Mucosa of descending colon (tissue), 3 donors: ENCODE data around the gene RIPOR3. TPM values are rescaled to one million over a fixed set of nuclear protein-coding genes. Genes with fewer than 3 reads are reported as not detected.

Source experiments
- ATAC-seq: fragments of 200-7000 bp; cut with Tn5 transposase; one replicate; pipeline ENCODE4 v1.9.1; 2020; ENCODE audit warnings: mild to moderate bottlenecking, moderate library complexity
- DNase-seq, 3 donors: peaks; one replicate each; pipeline ENCODE4 v3.0.0-alpha.2; 2020
- H3K36me3 ChIP-seq: fragments of 200-600 bp; one replicate; pipeline ENCODE4 v1.8.0; 2021; ENCODE audit warnings: low read depth, mild to moderate bottlenecking
- H3K4me1 ChIP-seq: fragments of 200-600 bp; one replicate; pipeline ENCODE4 v1.8.0; 2021; ENCODE audit warnings: low read depth, mild to moderate bottlenecking
- H3K4me3 ChIP-seq: fragments of 200-600 bp; one replicate; pipeline ENCODE4 v1.8.0; 2021; ENCODE audit warnings: mild to moderate bottlenecking
- H3K9me3 ChIP-seq: fragments of 200-600 bp; one replicate; pipeline ENCODE4 v1.8.0; 2021; ENCODE audit warnings: mild to moderate bottlenecking
- intact Hi-C, 2 donors: fragments of 100-400 bp; cut with DNase I in 1 of 2; cut with micrococcal nuclease in 1 of 2; formaldehyde crosslinking; loops; one replicate each; pipeline versions ENCODE4 v1.11.0 to v1.11.1; 2022; cut with DNase I, micrococcal nuclease
- total RNA-seq, 3 donors: library from RNA; stranded (reverse); fragmentation: NEBNext Ultra II Directional in 2 of 3; extraction: Animal tissue kit (Norgen Biotek cat#: 25700) in 2 of 3; gene quantifications; one replicate each; pipeline versions ENCODE4 v1.2.1 to v1.2.4, GENCODE V29; 2021 to 2023
- TF ChIP-seq, protein P1 (sequence below): fragments of 200-600 bp; IDR thresholded peaks from one replicate; pipeline ENCODE4 v1.8.0; 2022; ENCODE audit warnings: antibody characterized with exemption, mild to moderate bottlenecking
- donor health status: DM: no; HTN: no; CAD: no; lungs with moderate emphysema.
- donor health status: DM: no; HTN: no; CAD: no.
- donor health status: DM: no; HTN: yes; CAD: no.

RIPOR3 gene
- total RNA-seq, 3 donors from 2014 or later, result 2.2 to 13.4 (median 5.8) TPM

DNA sequence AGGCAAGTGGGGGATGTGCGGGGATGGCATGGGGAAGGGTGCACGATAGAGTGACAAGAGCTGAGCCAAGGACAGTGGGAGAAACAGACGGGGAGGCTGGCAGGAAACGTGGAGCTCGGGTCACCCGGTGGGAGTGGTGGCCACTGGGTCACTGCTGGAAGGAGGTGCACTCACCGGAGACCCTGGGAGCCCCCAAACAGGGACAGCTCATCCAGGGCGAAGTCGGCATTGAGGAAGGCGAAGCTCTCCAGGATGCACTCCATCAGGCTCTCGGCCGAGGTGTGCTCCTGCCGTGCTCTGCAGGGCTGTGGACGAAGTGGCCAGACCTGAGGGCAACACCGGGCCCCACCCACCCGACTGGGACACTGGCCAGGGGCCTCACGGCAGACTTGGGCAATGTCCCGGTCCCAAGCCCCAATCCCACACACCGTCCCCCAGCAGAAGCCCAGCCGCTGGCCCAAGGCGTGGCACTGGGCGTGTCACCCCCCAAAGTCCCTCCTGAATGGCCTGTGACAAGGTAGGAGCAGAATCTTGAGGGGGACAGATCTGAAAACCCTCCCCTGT, 93.9 kb downstream of the RIPOR3 start:
- Histone ChIP-seq H3K36me3 (no peaks in the 10 kb centered on the region), H3K4me3 (no peak overlapping the region), H3K4me1 (no peaks in the 10 kb centered on the region), H3K9me3 (no peaks in the 10 kb centered on the region)
- DNase-seq, result no peak
- TF ChIP-seq, protein P1, sequence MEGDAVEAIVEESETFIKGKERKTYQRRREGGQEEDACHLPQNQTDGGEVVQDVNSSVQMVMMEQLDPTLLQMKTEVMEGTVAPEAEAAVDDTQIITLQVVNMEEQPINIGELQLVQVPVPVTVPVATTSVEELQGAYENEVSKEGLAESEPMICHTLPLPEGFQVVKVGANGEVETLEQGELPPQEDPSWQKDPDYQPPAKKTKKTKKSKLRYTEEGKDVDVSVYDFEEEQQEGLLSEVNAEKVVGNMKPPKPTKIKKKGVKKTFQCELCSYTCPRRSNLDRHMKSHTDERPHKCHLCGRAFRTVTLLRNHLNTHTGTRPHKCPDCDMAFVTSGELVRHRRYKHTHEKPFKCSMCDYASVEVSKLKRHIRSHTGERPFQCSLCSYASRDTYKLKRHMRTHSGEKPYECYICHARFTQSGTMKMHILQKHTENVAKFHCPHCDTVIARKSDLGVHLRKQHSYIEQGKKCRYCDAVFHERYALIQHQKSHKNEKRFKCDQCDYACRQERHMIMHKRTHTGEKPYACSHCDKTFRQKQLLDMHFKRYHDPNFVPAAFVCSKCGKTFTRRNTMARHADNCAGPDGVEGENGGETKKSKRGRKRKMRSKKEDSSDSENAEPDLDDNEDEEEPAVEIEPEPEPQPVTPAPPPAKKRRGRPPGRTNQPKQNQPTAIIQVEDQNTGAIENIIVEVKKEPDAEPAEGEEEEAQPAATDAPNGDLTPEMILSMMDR, result no peak
- ATAC-seq, result no peak
- intact Hi-C loops, result no loop called here

DNA sequence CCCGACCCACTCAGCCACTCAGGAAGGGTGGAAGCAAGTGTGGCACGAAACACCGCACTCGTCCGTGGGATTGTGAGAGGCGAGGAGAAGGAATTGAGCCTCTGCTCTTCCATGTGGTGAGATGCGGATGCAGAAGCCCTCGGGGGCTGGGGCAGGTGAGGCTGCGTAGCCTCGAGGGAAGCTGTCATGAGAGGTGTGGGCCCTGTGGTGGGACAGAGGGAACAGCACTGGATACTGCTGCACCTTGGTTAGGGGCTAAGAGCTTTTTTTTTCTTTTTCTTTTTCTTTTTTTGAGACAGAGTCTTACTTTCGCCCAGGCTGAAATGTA, 94.7 kb downstream of the RIPOR3 start:
- intact Hi-C loops, result no loop called here
- no peaks in the 10 kb centered on the region for H3K4me1 ChIP-seq
- no peak for ATAC-seq
- no peaks in the 10 kb centered on the region for H3K9me3 ChIP-seq
- TF ChIP-seq, protein P1, result no peak
- no peaks in the 10 kb centered on the region for H3K36me3 ChIP-seq
- no peak for DNase-seq
- H3K4me3 ChIP-seq, result no peak overlapping the region

DNA sequence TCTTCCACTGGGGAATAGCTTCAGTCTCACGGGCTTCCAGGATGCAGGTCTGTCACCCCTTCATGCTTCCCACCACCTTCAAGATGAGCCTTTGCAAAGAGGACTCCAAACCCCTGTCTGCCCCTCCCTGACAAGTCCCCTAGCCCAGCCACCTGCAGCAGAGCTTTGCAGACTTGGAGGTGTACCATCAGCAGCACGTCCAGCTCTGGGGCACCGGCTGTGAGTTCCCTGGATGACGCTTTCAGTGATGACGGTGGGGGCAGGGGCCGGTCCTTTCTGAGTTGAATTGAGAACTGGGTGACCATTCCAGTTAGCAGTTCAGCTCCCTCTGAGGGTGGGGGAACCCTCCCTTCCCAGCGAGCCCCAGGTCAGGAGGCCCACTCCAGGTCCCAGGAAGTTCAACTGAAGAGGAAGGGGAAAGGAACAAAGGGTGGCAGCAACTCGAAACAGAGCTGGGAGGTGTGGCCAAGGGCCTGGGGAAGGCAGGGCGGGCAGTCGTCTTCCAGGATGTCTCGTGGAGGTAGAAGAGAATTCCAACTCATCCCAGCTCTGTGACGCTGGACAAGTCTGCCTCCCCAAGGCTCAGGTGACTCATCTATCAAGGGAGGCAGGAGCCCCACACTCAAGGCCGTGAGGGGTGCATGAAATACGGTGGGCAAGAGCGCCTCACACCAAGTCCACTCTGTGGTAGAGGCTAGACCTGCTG, 95.2 kb downstream of the RIPOR3 start:
- DNase-seq (peak in 1 of 3 donors; percentile 31), ATAC-seq (peak; percentile 15)
- TF ChIP-seq, protein P1, result no peak
- H3K4me3 ChIP-seq, result no peak overlapping the region
- intact Hi-C loops, result no loop called here
- H3K4me1 ChIP-seq, result no peaks in the 10 kb centered on the region
- no peaks in the 10 kb centered on the region for H3K36me3 ChIP-seq
- H3K9me3 ChIP-seq, result no peaks in the 10 kb centered on the region

DNA sequence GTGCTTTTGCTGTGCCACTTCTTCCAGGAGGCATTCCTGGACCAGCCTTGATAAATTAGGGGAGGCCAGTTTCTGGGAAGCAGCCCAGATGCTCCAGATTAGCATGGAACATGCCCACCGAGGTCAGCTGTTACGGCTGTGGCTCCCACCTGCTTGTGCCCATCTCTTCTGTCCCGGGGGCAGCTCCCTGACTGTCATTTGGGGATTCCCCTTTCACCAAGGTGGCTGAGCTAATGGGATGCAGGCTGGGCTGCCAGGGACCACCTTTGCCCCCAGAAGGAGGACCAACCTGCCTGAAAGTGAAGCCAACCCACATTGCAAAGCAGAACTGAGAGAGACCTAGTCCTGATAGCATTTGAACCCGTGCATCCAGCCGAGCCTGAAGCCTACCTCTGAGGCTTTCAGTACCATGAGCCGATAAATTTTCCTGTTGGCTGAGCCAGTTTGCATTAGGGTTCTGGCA, 95.9 kb downstream of the RIPOR3 start:
- Histone ChIP-seq H3K4me1 (no peaks in the 10 kb centered on the region), H3K36me3 (no peaks in the 10 kb centered on the region), H3K9me3 (no peaks in the 10 kb centered on the region), H3K4me3 (no peak overlapping the region)
- intact Hi-C loops, result no loop called here
- DNase-seq, result peak in 1 of 3 donors; percentile 26
- ATAC-seq, result no peak
- TF ChIP-seq, protein P1, result no peak

DNA sequence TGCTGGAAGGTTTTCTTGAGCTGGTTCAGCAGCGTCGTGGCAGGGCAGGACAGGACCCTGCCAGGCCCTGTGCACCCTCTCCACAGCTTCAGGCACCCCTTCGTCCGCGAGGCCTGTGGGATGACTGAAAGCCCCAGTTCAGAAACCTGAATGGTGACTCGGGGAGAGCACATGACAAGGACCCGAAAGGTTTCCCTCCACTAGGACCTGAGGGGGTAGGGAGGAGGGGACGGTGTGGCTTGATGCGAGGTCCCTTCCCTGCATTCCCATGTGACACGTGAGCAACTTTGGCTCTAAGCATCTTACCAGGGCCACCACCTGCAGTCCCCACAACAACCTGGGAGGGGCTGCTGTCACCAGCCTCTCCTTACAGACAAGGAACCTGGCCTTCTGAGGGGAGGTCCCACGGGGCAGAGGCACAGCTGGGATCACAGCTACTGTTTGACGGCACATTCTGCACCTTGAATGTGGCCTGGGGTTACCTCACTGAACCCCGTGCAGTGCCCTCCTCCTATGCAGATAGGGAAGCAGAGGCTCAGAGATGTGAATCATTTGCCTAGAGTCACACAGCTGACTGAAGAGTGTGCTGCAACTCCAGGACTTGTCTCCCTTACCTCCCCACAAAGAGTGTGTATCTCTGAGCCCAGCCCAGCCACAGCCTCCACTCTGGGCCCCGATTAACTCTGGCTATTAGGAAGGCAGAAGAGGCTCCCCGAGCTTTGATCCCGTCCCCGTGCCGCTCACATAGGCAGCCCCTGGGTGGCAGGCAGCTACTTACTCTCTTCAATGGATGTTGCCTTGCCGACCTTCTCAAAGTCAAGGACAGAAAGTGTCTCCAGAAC, 96.5 kb downstream of the RIPOR3 start:
- TF ChIP-seq, protein P1, result no peak
- no peaks in the 10 kb centered on the region for H3K9me3 ChIP-seq
- intact Hi-C loops, result no loop called here
- DNase-seq, result peak in 1 of 3 donors; percentile 36
- H3K4me3 ChIP-seq, result no peak overlapping the region
- no peaks in the 10 kb centered on the region for H3K4me1 ChIP-seq
- H3K36me3 ChIP-seq, result no peaks in the 10 kb centered on the region
- peak; percentile 8 for ATAC-seq
